HepG2 (cell line): Measurements from ENCODE around the gene FXR2. TPM values are rescaled to one million over a fixed set of nuclear protein-coding genes. Genes with fewer than 3 reads are reported as not detected.

ENCODE experiments used
- ARHGAP35 ChIP-seq: sonication (generic); formaldehyde crosslinking; IDR thresholded peaks from 2 replicates; pipeline ENCODE4 v1.9.0; 2022; ENCODE audit warnings: mild to moderate bottlenecking, inconsistent platforms, moderate library complexity, missing genetic modification reagents, borderline replicate concordance
- ELK4 ChIP-seq: sonication (generic); formaldehyde crosslinking; IDR thresholded peaks from 2 replicates; pipeline ENCODE4 v1.9.0; 2021; ENCODE audit warnings: missing genetic modification reagents, borderline replicate concordance
- GATA4 ChIP-seq: sonication (generic); IDR thresholded peaks from 2 replicates; pipeline ENCODE4 v1.6.1; 2016; ENCODE audit warnings: antibody characterized with exemption, low read depth, borderline replicate concordance
- GRHL1 ChIP-seq: sonication (generic); formaldehyde crosslinking; conservative IDR thresholded peaks from 2 replicates; pipeline ENCODE4 v1.8.0; 2022; ENCODE audit warnings: missing genetic modification reagents
- HMG20A ChIP-seq: IDR thresholded peaks from 2 replicates; pipeline ENCODE4 v1.6.1; 2016; ENCODE audit warnings: borderline replicate concordance
- IKZF1 ChIP-seq: fragments of 450-650 bp; IDR thresholded peaks from 2 replicates; pipeline ENCODE4 v1.7.1; 2016
- KDM3A ChIP-seq: IDR thresholded peaks from 2 replicates; pipeline ENCODE4 v1.6.1; 2018; ENCODE audit warnings: low read depth, missing compliant biosample characterization
- PHF21A ChIP-seq: sonication (generic); formaldehyde crosslinking; IDR thresholded peaks from 2 replicates; pipeline ENCODE4 v1.5.0; 2020; ENCODE audit warnings: mild to moderate bottlenecking, missing genetic modification reagents
- SAFB2 ChIP-seq: sonication (generic); formaldehyde crosslinking; IDR thresholded peaks from 2 replicates; pipeline ENCODE4 v1.5.1; 2020; ENCODE audit warnings: missing genetic modification reagents, low read depth, mild to moderate bottlenecking, borderline replicate concordance
- SRSF1 ChIP-seq: fragments of 200-400 bp; formaldehyde crosslinking; optimal IDR thresholded peaks from 2 replicates; pipeline ENCODE3; 2017; ENCODE audit warnings: mild to moderate bottlenecking, low read depth, low read length, moderate library complexity
- TRIM22 ChIP-seq: fragments of 450-650 bp; IDR thresholded peaks from 2 replicates; pipeline ENCODE4 v1.6.1; 2017
- U2AF2 ChIP-seq: fragments of 200-400 bp; formaldehyde crosslinking; IDR thresholded peaks from 2 replicates; pipeline ENCODE4 v1.6.1; 2017; ENCODE audit warnings: low read depth, mild to moderate bottlenecking, low read length
- ZFY ChIP-seq: sonication (generic); formaldehyde crosslinking; IDR thresholded peaks from 2 replicates; pipeline ENCODE4 v1.4.0; 2020; ENCODE audit warnings: missing genetic modification reagents
- ZNF20 ChIP-seq: sonication (generic); formaldehyde crosslinking; IDR thresholded peaks from 2 replicates; pipeline ENCODE4 v1.4.0; 2020; ENCODE audit warnings: mild to moderate bottlenecking, moderate library complexity, missing genetic modification reagents
- ZNF33A ChIP-seq: sonication (generic); formaldehyde crosslinking; IDR thresholded peaks from 2 replicates; pipeline ENCODE4 v1.5.1; 2020; ENCODE audit warnings: missing genetic modification reagents, mild to moderate bottlenecking, moderate library complexity, borderline replicate concordance
- ZNF660 ChIP-seq: sonication (generic); formaldehyde crosslinking; IDR thresholded peaks from 2 replicates; pipeline ENCODE4 v1.5.1; 2020; ENCODE audit warnings: mild to moderate bottlenecking, low read depth, missing genetic modification reagents, borderline replicate concordance
- ZNF670 ChIP-seq: sonication (generic); formaldehyde crosslinking; IDR thresholded peaks from 2 replicates; pipeline ENCODE4 v1.8.0; 2022; ENCODE audit warnings: mild to moderate bottlenecking, missing genetic modification reagents, borderline replicate concordance
- ZNF740 ChIP-seq: sonication (generic); formaldehyde crosslinking; IDR thresholded peaks from 2 replicates; pipeline ENCODE4 v1.4.0; 2020; ENCODE audit warnings: missing genetic modification reagents
- ZNF776 ChIP-seq: sonication (generic); formaldehyde crosslinking; IDR thresholded peaks from 2 replicates; pipeline ENCODE4 v1.4.0; 2020; ENCODE audit warnings: mild to moderate bottlenecking, missing genetic modification reagents
- ZNF841 ChIP-seq: sonication (generic); formaldehyde crosslinking; IDR thresholded peaks from 2 replicates; pipeline ENCODE4 v1.8.1; 2023; ENCODE audit warnings: missing genetic modification reagents, borderline replicate concordance
- polyA plus RNA-seq, 8 experiments: library from polyadenylated mRNA; depleted of rRNA in 3 of 8; stranded (reverse) in 7 of 8; unstranded in 1 of 8; fragments of >200 nt; fragmentation: Illumina TruSeq in 4 of 8; extraction: Trizol in 4 of 8; gene quantifications; 2 replicates each; pipeline versions ENCODE4 v1.2.1 to v1.2.3, GENCODE V29; 2011 to 2016; ENCODE audit warnings: low read depth in 4 of 8, missing spikeins in 1 of 8, mixed read lengths in 1 of 8; ENCODE audit not compliant: insufficient read depth in 1 of 8
- total RNA-seq, 5 experiments: library from RNA; depleted of rRNA; stranded (reverse); fragments of >200 nt; fragmentation: Illumina TruSeq; extraction: Trizol; gene quantifications; 2 replicates each; pipeline ENCODE4 v1.2.3, GENCODE V29; 2016; ENCODE audit warnings: low read depth in 1 of 5
- TF ChIP-seq, protein P1 (sequence below): sonication (generic); formaldehyde crosslinking; IDR thresholded peaks from 2 replicates; pipeline ENCODE4 v1.4.0; 2020; ENCODE audit warnings: missing genetic modification reagents
- TF ChIP-seq, protein P2 (sequence below): sonication (generic); formaldehyde crosslinking; IDR thresholded peaks from 2 replicates; pipeline ENCODE4 v1.8.0; 2022; ENCODE audit warnings: mild to moderate bottlenecking, missing genetic modification reagents

FXR2 gene
- total and polyA plus RNA-seq, 2 of the 13 experiments (the other 11 are each of a cell fraction or from before 2014, with no cell fraction given), result 20.9 to 24.4 TPM

- TF ChIP-seq, protein P1, sequence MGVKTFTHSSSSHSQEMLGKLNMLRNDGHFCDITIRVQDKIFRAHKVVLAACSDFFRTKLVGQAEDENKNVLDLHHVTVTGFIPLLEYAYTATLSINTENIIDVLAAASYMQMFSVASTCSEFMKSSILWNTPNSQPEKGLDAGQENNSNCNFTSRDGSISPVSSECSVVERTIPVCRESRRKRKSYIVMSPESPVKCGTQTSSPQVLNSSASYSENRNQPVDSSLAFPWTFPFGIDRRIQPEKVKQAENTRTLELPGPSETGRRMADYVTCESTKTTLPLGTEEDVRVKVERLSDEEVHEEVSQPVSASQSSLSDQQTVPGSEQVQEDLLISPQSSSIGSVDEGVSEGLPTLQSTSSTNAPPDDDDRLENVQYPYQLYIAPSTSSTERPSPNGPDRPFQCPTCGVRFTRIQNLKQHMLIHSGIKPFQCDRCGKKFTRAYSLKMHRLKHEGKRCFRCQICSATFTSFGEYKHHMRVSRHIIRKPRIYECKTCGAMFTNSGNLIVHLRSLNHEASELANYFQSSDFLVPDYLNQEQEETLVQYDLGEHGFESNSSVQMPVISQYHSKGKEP (CRISPR knock-in tag), result 0 out of 2 replicates have a peak, but pooled peaks have one; percentile 24
- no peak for TF ChIP-seq IKZF1
- no peak for TF ChIP-seq SAFB2 (CRISPR knock-in tag)
- no peak for TF ChIP-seq HMG20A (CRISPR knock-in tag)
- TF ChIP-seq ARHGAP35 (CRISPR knock-in tag), result no peak
- 0 out of 2 replicates have a peak, but pooled peaks have one; percentile 43 for TF ChIP-seq ZNF670 (CRISPR knock-in tag)
- TF ChIP-seq ZNF776 (CRISPR knock-in tag), result no peak
- TF ChIP-seq ZNF841 (CRISPR knock-in tag), result no peak
- TF ChIP-seq ZNF660 (CRISPR knock-in tag), result no peak
- TF ChIP-seq U2AF2, result no peak
- peak; percentile 96 for TF ChIP-seq ZFY (CRISPR knock-in tag)
- no peak for TF ChIP-seq TRIM22
- TF ChIP-seq KDM3A (CRISPR knock-in tag), result 0 out of 2 replicates have a peak, but pooled peaks have one; percentile 47
- peak; percentile 66 for TF ChIP-seq SRSF1
- no peak for TF ChIP-seq ELK4 (CRISPR knock-in tag)
- TF ChIP-seq ZNF740 (CRISPR knock-in tag), result peak; percentile 91
- no peak for TF ChIP-seq ZNF20 (CRISPR knock-in tag)
- TF ChIP-seq GRHL1 (CRISPR knock-in tag), result no peak
- no peak for TF ChIP-seq ZNF33A (CRISPR knock-in tag)
- TF ChIP-seq GATA4, result no peak
- TF ChIP-seq, protein P2, sequence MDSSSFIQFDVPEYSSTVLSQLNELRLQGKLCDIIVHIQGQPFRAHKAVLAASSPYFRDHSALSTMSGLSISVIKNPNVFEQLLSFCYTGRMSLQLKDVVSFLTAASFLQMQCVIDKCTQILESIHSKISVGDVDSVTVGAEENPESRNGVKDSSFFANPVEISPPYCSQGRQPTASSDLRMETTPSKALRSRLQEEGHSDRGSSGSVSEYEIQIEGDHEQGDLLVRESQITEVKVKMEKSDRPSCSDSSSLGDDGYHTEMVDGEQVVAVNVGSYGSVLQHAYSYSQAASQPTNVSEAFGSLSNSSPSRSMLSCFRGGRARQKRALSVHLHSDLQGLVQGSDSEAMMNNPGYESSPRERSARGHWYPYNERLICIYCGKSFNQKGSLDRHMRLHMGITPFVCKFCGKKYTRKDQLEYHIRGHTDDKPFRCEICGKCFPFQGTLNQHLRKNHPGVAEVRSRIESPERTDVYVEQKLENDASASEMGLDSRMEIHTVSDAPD (CRISPR knock-in tag), result no peak
- TF ChIP-seq PHF21A, result peak; percentile 86
These were observed 12.8 kb upstream of the FXR2 start, which contains the start of gene SAT2 (continued) for GRCh38 chr17:7627250-7628121.
